Measurements from ENCODE around the gene HLCS. TPM values are rescaled to one million over a fixed set of nuclear protein-coding genes. Genes with fewer than 3 reads are reported as not detected.

HLCS gene
- total and polyA plus RNA-seq, 7 donors = 3.0 to 26.0 (median 12.5) TPM

- no peak overlapping the region for H3K27ac ChIP-seq
- 2% methylated on average over 65 of the region's 65 CpGs for WGBS, 2 donors
- H3K27me3 ChIP-seq = peaks cover 80 to 100% (median 96%) of the 10 kb centered on the region in 3 donors
- H3K9me3 ChIP-seq = no peaks in the 10 kb centered on the region
- TF ChIP-seq POLR2A (IDR thresholded peaks at IDR 0.05) (no peak), EP300 (IDR thresholded peaks at IDR 0.05) (no peak), POLR2AphosphoS5 (IDR thresholded peaks at IDR 0.05) (no peak), CTCF (IDR thresholded peaks at IDR 0.05) (no peak)
- no peaks in the 10 kb centered on the region for H3K36me3 ChIP-seq
- DNase-seq = no peak
- H3K4me3 ChIP-seq = peak overlapping the region in 3 of 4 donors; percentile 3 to 32 (median 21)
- intact Hi-C loops (cut with DNase I) = no loop called here
- peaks cover 0 to 67% (median 58%) of the 10 kb centered on the region in 4 donors for H3K4me1 ChIP-seq
These were observed 265.3 kb downstream of the HLCS start for GRCh38 chr21:36700971-36701755.

Small RNAs within 50 kb of the gene (small RNA-seq; reads per million reads assigned to genes)
- gene RF00019 = 0 reads per million in 3 donors
- gene RNA5SP491 = 12.4 to 24.8 (median 24.6) reads per million in 3 donors

Other genes with a start within 250 kb of the HLCS start
- not detected for gene RIPPLY3, start 40.0 kb upstream of the HLCS start, total RNA-seq
- under 1 TPM in 1 of 3 donors, not detected in 2; 0.12 TPM for gene RIPPLY3, start 40.0 kb upstream of the HLCS start, polyA plus RNA-seq
- gene PIGP, start 106.4 kb upstream of the HLCS start, total RNA-seq = 10 to 100 TPM; 10.2 to 36.7 (median 17.8) TPM
- gene PIGP, start 106.4 kb upstream of the HLCS start, polyA plus RNA-seq = 10 to 100 TPM; 17.4 to 21.4 (median 19.4) TPM
- 100 to 1,000 TPM; 108 to 151 (median 114) TPM for gene TTC3, start 106.6 kb upstream of the HLCS start, total RNA-seq
- 10 to 100 TPM; 22.2 to 37.7 (median 26.4) TPM for gene TTC3, start 106.6 kb upstream of the HLCS start, polyA plus RNA-seq

All from sigmoid colon (tissue), 7 donors.